ENCODE measurements around the gene IL17RD. TPM values are rescaled to one million over a fixed set of nuclear protein-coding genes. Genes with fewer than 3 reads are reported as not detected.

Gene IL17RD
- total and polyA plus RNA-seq, 9 of the 15 experiments (the other 6 are each of a cell fraction or from before 2014, with no cell fraction given) = under 0.01 to 0.09 (median 0.04) TPM; not detected in 4

- POLR2A ChIA-PET = interaction anchor here (0.8 kb wide), 1 partner anchor 9 kb away, joined by 4 read pairs; no protein-coding TSS in a partner anchor
- 4% methylated on average over 4 of the region's 4 CpGs for WGBS (ENCODE audit: insufficient coverage, low coverage, missing lambda C conversion rate)
- no peaks in the 10 kb centered on the region for H3K4me1 ChIP-seq (replicated peaks in 1 of 2; ENCODE audit: control insufficient read depth in 2 of 2, insufficient read depth in 2 of 2, low read length in 2 of 2)
- no peaks in the 10 kb centered on the region for H3K9me1 ChIP-seq (ENCODE audit: control insufficient read depth, insufficient read depth, low read length)
- in situ Hi-C loops (cut with MboI) = no loop called here
- H3K27ac ChIP-seq (ENCODE audit: extremely low read depth, low read depth, low read length) = no peak overlapping the region
- H3K9ac ChIP-seq (ENCODE audit: insufficient read depth in 1 of 2, low read depth in 2 of 2, low read length in 2 of 2) = no peak overlapping the region
- DNase-seq (ENCODE audit: extremely low read depth in 1 of 4, low spot score in 3 of 4) = no peak
- CTCF ChIA-PET (ENCODE audit: low intra/inter-chr PET ratio) = no interaction called here
- no TSS peak for BruUV-seq (replicated peaks)
- H3K9me3 ChIP-seq (replicated peaks; ENCODE audit: control insufficient read depth, insufficient read depth, low read depth, low read length) = no peaks in the 10 kb centered on the region
- no peak overlapping the region for H3K4me3 ChIP-seq
- no peak for FAIRE-seq
- no peaks in the 10 kb centered on the region for H3K36me3 ChIP-seq (ENCODE audit: control insufficient read depth, insufficient read depth, low read length)
- ATAC-seq = no peak
- no peak overlapping the region for H3K4me2 ChIP-seq (ENCODE audit: insufficient read depth, low read length)
- peaks cover 15 to 61% of the 10 kb centered on the region in 2 experiments; a peak in 4 of 5 replicates for H3K27me3 ChIP-seq (ENCODE audit: control insufficient read depth in 2 of 2, insufficient read depth in 2 of 2, low read length in 2 of 2)
- no peaks in the 10 kb centered on the region for H4K20me1 ChIP-seq (replicated peaks; ENCODE audit: control insufficient read depth, insufficient read depth, low read length)
- intact Hi-C loops (cut with micrococcal nuclease) = no loop called here
- H2AFZ ChIP-seq (ENCODE audit: low read depth, low read length) = no peak overlapping the region
- no peak for TF ChIP-seq MEIS2 (IDR thresholded peaks at IDR 0.05; ENCODE audit: partially characterized antibody)
- no peak for TF ChIP-seq ARID3B (CRISPR knock-in tag; IDR thresholded peaks at IDR 0.05; ENCODE audit: borderline replicate concordance)
- TF ChIP-seq JUNB (CRISPR knock-in tag; conservative IDR thresholded peaks at IDR 0.05) = no peak
- no peak for TF ChIP-seq CREB3L1 (IDR thresholded peaks at IDR 0.05; ENCODE audit: borderline replicate concordance, low read depth)
- no peak for TF ChIP-seq CREB1 (IDR thresholded peaks at IDR 0.05)
- TF ChIP-seq CREB1 (CRISPR knock-in tag; IDR thresholded peaks at IDR 0.05) = no peak
- no peaks in the 10 kb centered on the region for H3K79me2 ChIP-seq (ENCODE audit: control insufficient read depth, insufficient read depth, low read length)
These were observed 32.0 kb downstream of the IL17RD start for GRCh38 chr3:57133157-57133556.

All from K562 (cell line).